Heart left ventricle (tissue), 16 donors: ENCODE data around the gene TSPYL6. TPM values are rescaled to one million over a fixed set of nuclear protein-coding genes. Genes with fewer than 3 reads are reported as not detected.

ENCODE experiments used
- ATAC-seq, 4 donors: fragments of 200-7000 bp; cut with Tn5 transposase; one replicate each; pipeline ENCODE4 v1.9.1; 2020 to 2022; ENCODE audit warnings: moderate library complexity in 4 of 4, mild to moderate bottlenecking in 3 of 4, moderate number of reproducible peaks in 1 of 4
- DNase-seq, 5 donors: peaks; one replicate each; pipeline ENCODE4 v3.0.0-alpha.2; 2020
- H3K27ac ChIP-seq, 12 donors: fragments of 200-600 bp; sonication (generic) in 4 of 12; one replicate each; pipeline versions ENCODE4 v1.5.0 to v1.8.0; 2016 to 2022; ENCODE audit warnings: mild to moderate bottlenecking in 2 of 12
- H3K27me3 ChIP-seq, 9 donors: fragments of 200-600 bp; sonication (generic) in 2 of 9; one replicate each; pipeline versions ENCODE4 v1.5.1 to v1.8.0; 2016 to 2022; ENCODE audit warnings: mild to moderate bottlenecking in 3 of 9
- H3K36me3 ChIP-seq, 9 donors: fragments of 200-600 bp; sonication (generic) in 2 of 9; one replicate each; pipeline versions ENCODE4 v1.5.0 to v1.8.0; 2018 to 2022; ENCODE audit warnings: mild to moderate bottlenecking in 2 of 9
- H3K4me1 ChIP-seq, 12 donors: fragments of 200-600 bp; sonication (generic) in 4 of 12; one replicate each; pipeline versions ENCODE4 v1.5.0 to v1.8.0; 2016 to 2022; ENCODE audit warnings: mild to moderate bottlenecking in 3 of 12
- H3K4me3 ChIP-seq, 12 donors: fragments of 200-600 bp; sonication (generic) in 4 of 12; one replicate each; pipeline versions ENCODE4 v1.5.0 to v1.8.0; 2017 to 2022; ENCODE audit warnings: mild to moderate bottlenecking in 9 of 12, moderate library complexity in 4 of 12
- H3K9me3 ChIP-seq, 12 donors: fragments of 200-600 bp; sonication (generic) in 4 of 12; one replicate each; pipeline versions ENCODE4 v1.5.0 to v1.8.0; 2016 to 2022; ENCODE audit warnings: mild to moderate bottlenecking in 1 of 12
- CTCF ChIP-seq, 12 donors: fragments of 200-600 bp; sonication (generic) in 4 of 12; IDR thresholded peaks; one replicate each; pipeline versions ENCODE4 v1.5.0 to v1.8.0; 2018 to 2022; ENCODE audit warnings: antibody characterized with exemption in 12 of 12, mild to moderate bottlenecking in 5 of 12
- POLR2A ChIP-seq, 2 donors: fragments of 450-650 bp; IDR thresholded peaks; one replicate each; pipeline ENCODE4 v1.6.1; 2017; ENCODE audit warnings: antibody characterized with exemption in 2 of 2, mild to moderate bottlenecking in 2 of 2, moderate library complexity in 2 of 2
- WGBS, 4 donors: extraction: QIAGEN DNeasy Blood & Tissue Kit in 2 of 4; methylation state at CpG; one replicate each; pipeline versions ENCODE4 v1.1.5 to v1.1.7; 2013 to 2018; 5-methylcytosine and 5-hydroxymethylcytosine counted together
- intact Hi-C, 10 donors: fragments of 100-400 bp; cut with DNase I; formaldehyde crosslinking; loops; one replicate each; pipeline versions ENCODE4 v1.11.1 to v1.14.2; 2022
- polyA plus RNA-seq, 2 donors: library from polyadenylated mRNA; stranded (reverse); fragments of 200-250 nt; gene quantifications; one replicate each; pipeline ENCODE4 v1.2.3, GENCODE V29; 2013
- total RNA-seq, 9 donors: library from RNA; depleted of rRNA in 2 of 9; stranded (reverse); fragments of >200 nt in 2 of 9; fragmentation: NEBNext Ultra II Directional in 3 of 9; extraction: Animal tissue kit (Norgen Biotek cat#: 25700) in 3 of 9; gene quantifications; one replicate each; pipeline versions ENCODE4 v1.1.0 to v1.2.4, GENCODE V29; 2016 to 2023
- donor health status: ischemic (EF 13 %, LVEDD 7.1; RV severe dilation, severe dysfunction).
- donor health status: healthy with polysubstance abuse.
- donor health status: DM: no; HTN: yes; CAD: no.
- donor health status: DM: no; HTN: no; CAD: no.
- donor health status: ischemic (EF 25% LVEDD 6.9; RV normal size, moderate dysfunction).
- donor health status: ischemic (EF 25% LVEDD 5.7; RV mildly dilated, moderate dysfunction).
- donor health status: healthy.
- donor health status: DM: yes; HTN: yes; CAD: no.
- donor health status: ischemic (EF 35%, LVEDD 5.7; RV mildly dilated, moderate dysfunction).
- donor health status: nonischemic (EF 11% LVEDD 7.7; RV severe dilation, severe dysfunction).
- donor health status: DM: yes; HTN: yes; CAD: no.
- donor health status: PGD.
- donor health status: ischemic (EF 29% LVEDD 5.4; RV normal size, mild dysfunction).
- donor health status: nonischemic (EF 23%, LVEDD 6.1; RV moderate dilation, normal function).

The TSPYL6 gene
- total and polyA plus RNA-seq, 11 donors, result 0.03 to 0.12 (median 0.08) TPM; not detected in 8

DNA sequence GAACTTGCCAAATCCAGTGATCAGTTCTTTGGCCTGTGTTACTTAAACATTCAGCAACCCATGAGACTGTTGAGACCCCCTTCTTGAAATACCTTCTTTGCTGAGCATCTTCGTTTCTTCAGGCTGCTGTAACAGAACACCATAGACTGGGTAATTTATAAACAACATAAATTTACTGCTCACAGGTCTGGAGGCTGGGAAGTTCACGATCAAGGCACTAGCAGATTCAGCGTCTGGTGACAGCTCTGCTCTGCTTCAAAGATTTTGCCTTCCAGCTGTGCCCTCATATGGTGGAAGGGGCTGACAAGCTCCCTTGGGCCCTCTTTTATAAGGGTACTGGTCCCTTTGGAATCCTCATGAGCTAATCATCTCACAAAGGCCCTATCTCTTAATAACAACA is 28.8 kb upstream of the TSPYL6 start:
- H3K36me3 ChIP-seq, result peaks cover 0 to 4% (median 0%) of the 10 kb centered on the region in 9 donors
- intact Hi-C loops, result no loop called here

GRCh38 chr2:54279385-54279784 is 23.4 kb upstream of the TSPYL6 start:
- DNase-seq, result no peak
- TF ChIP-seq POLR2A (IDR thresholded peaks at IDR 0.05) (no peak), CTCF (IDR thresholded peaks at IDR 0.05) (peak in 2 of 12 donors; percentile 8 to 34)
- intact Hi-C loops, result no loop called here
- Histone ChIP-seq H3K4me1 (peaks cover 0 to 8% (median 0%) of the 10 kb centered on the region in 12 donors), H3K27me3 (no peaks in the 10 kb centered on the region), H3K36me3 (no peaks in the 10 kb centered on the region), H3K27ac (no peak overlapping the region), H3K4me3 (no peak overlapping the region), H3K9me3 (no peaks in the 10 kb centered on the region)
- WGBS, 4 donors, result 71 to 84% (median 82%) methylated on average over 2 of the region's 2 CpGs
- no peak for ATAC-seq

More for the DNA sequence above, 28.8 kb upstream of the TSPYL6 start:
- 96 to 98% (median 97%) methylated on average over 3 of the region's 3 CpGs for WGBS, 4 donors
- no peak for TF ChIP-seq POLR2A (IDR thresholded peaks at IDR 0.05)
- TF ChIP-seq CTCF (IDR thresholded peaks at IDR 0.05), result no peak
- Histone ChIP-seq H3K9me3 (no peaks in the 10 kb centered on the region), H3K4me3 (no peak overlapping the region), H3K27me3 (no peaks in the 10 kb centered on the region), H3K27ac (no peak overlapping the region), H3K4me1 (peaks cover 0 to 14% (median 1%) of the 10 kb centered on the region in 12 donors)
- DNase-seq (no peak), ATAC-seq (no peak)

- no peak for TF ChIP-seq CTCF (IDR thresholded peaks at IDR 0.05)
- TF ChIP-seq POLR2A (IDR thresholded peaks at IDR 0.05), result no peak
- Histone ChIP-seq H3K9me3 (no peaks in the 10 kb centered on the region), H3K36me3 (peaks cover 0 to 6% (median 0%) of the 10 kb centered on the region in 9 donors), H3K27me3 (no peaks in the 10 kb centered on the region), H3K27ac (peak overlapping the region in 5 of 12 donors; percentile 21 to 47 (median 24)), H3K4me1 (peaks cover 0 to 4% (median 0%) of the 10 kb centered on the region in 12 donors), H3K4me3 (no peak overlapping the region)
- WGBS, 4 donors, result 70 to 93% (median 81%) methylated on average over 2 of the region's 2 CpGs
- DNase-seq, result no peak
- no peak for ATAC-seq
- intact Hi-C loops, result no loop called here
These were observed 19.5 kb upstream of the TSPYL6 start for GRCh38 chr2:54275541-54275940.

GRCh38 chr2:54274781-54275242 is 18.8 kb upstream of the TSPYL6 start:
- Histone ChIP-seq H3K27ac (peak overlapping the region in 5 of 12 donors; percentile 21 to 47 (median 24)), H3K36me3 (peaks cover 0 to 6% (median 0%) of the 10 kb centered on the region in 9 donors), H3K4me1 (peaks cover 0 to 4% (median 0%) of the 10 kb centered on the region in 12 donors), H3K4me3 (no peak overlapping the region), H3K27me3 (no peaks in the 10 kb centered on the region), H3K9me3 (no peaks in the 10 kb centered on the region)
- no peak for DNase-seq
- ATAC-seq, result peak in 3 of 4 donors; percentile 32 to 67 (median 62)
- WGBS, 4 donors, result 71 to 86% (median 74%) methylated on average over 1 of the region's 1 CpG
- intact Hi-C loops, result no loop called here
- TF ChIP-seq CTCF (IDR thresholded peaks at IDR 0.05), result no peak
- TF ChIP-seq POLR2A (IDR thresholded peaks at IDR 0.05), result no peak
